GM18511 (cell line): ENCODE results near the gene AQP3.
A peak's percentile ranks its signal among the peaks of the same experiment; 100 is the strongest.
"Not testable (repeated sequence)": the region's sequence is repeated elsewhere in the genome, so short reads cannot be mapped to it uniquely, and the experiment has no call there.

Experiments
- ATAC-seq: cut with Tn5 transposase; IDR thresholded peaks from one replicate; pipeline ENCODE4 v1.9.1; 2021; ENCODE audit warnings: mild to moderate bottlenecking, moderate library complexity; ENCODE audit not compliant: unreplicated experiment

The AQP3 gene

GRCh38 chr9:33446946-33447798 is at the start of gene AQP3:
Gene AQP3 (minus strand): TSS chr9:33447593. CDS start chr9:33447530, 63 bp downstream.
- peak; percentile 42 for ATAC-seq

GRCh38 chr9:33493819-33494218 is 46.4 kb upstream of the AQP3 start:
- ATAC-seq, result not testable (repeated sequence)

DNA sequence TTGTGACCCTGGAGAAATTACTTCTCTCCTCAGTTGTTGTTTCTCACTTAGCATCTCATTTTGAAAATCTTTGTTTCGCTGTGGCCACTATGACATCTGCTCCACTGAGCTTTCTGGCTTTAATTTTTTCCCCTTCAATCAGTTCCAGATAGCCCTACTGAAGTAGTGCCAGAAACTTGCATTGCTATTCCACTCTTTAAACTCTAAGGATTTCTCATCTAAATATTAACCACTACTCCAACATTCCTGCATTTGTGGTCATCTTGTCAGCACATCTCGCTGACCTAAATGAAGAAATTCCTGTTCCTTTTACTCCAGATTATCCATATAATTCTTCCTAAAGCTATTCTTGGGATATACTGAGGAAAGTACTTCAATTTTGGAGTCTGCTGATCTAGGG is 41.7 kb upstream of the AQP3 start:
- no peak for ATAC-seq

DNA sequence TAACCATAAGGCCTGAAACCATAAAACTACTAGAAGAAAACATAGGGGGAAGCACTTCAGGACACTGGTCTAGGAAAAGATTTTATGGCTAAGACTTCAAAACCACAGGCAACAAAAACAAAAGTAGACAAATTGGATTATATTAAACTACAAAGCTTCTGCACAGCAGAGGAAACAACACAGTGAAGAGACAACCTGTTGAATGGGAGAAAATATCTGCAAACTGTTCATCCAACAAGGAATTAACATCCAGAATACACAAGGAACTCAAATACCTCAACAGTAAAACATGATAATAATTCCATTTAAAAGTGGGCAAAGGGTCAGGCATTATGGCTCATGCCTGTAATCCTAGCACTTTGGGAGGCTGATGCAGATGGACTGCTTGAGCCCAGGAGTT is 37.9 kb upstream of the AQP3 start:
- not testable (repeated sequence) for ATAC-seq

DNA sequence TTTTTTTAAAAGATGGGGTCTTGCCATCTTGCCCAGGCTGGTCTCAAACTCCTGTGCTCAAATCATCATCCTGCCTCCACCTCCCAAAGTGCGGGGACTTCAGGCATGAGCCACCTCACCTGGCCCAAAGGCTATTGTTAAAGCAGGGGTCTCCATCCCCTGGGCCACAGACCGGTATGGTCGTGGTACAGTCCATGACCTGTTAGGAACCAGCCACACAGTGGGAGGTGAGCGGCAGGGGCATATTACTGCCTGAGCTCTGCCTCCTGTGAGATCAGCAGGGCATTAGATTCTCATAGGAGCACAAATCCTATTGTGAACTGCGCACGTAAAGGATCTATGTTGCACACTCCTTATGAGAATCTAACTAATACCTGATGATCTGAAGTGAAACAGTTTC is 33.6 kb upstream of the AQP3 start:
- no peak for ATAC-seq

DNA sequence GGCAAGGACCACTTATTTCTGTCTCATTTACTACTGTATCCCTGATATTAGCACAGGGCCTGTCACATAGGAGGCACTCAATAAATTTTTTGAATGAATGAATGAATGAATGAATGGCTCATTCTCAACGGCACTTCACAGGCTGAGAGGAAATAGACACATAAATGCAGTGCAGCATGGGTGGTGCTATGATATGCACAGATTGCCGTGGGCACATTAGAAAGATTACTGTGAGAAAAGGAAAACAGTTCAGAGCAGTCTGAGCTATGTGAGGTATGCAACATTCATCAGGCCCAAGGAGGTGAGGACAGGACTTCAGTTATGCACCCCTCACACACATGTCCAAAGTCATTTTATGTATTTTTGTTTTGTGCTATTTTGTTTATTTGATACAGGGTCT is 32.7 kb upstream of the AQP3 start:
- ATAC-seq, result no peak

DNA sequence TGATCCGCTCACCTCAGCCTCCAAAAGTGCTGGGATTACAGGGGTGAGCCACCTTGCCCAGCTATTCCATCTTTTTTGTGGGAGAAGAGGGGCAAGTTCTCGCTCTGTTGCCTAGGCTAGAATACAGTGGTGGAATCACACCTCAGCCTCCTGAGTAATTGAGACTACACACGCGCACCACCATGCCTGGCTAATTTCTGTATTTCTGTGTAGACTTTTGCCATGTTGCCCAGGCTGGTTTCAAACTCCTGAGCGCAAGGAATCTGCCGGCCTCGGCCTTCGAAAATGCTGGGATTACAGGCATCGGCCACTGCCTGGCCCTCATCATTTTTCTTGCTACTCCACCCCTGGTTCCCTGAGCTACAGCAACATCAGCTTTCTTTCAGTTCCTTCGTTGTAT is 29.1 kb upstream of the AQP3 start:
- no peak for ATAC-seq

- no peak for ATAC-seq
Observed at GRCh38 chr9:33475357-33475756, 28.0 kb upstream of the AQP3 start.

GRCh38 chr9:33473643-33474352 is 26.4 kb upstream of the AQP3 start, which contains the start of gene NOL6:
Gene NOL6 (minus strand): TSS chr9:33473924. CDS start chr9:33473842, 82 bp downstream.
- peak; percentile 99 for ATAC-seq

- no peak for ATAC-seq
Observed at GRCh38 chr9:33472881-33473615, 25.7 kb upstream of the AQP3 start.

DNA sequence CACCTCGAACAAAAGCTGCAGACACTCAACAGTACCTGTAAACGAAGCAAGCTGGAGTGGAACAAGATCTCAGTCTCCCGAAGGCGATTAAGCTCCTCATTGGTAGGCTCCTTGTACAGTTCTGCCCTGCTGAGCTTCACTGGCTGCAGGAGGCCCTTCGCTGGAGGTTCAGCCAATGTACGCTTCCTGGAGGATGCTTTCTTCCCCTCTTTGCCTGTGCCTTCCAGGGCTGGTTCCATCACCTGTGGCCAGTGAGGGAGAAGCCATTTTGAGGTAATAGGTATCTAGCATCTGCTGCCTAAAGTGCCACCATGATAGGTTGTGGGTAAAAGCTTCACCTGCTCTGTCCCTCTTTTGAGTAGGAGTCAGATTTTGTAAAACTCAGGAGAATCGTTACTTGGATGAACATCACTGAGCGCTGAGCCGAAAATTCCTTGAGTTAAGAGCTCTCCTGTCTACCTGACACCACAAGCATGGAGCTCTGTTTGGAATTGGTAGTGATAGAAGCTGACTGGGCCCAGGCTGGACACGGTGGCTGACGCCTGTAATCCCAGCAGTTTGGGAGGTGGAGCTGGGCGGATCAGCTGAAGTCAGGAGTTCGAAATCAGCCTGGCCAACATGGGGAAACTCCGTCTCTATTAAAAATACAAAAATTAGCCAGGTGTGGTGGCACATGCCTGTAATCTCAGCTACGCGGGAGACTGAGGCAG is 24.9 kb upstream of the AQP3 start:
- no peak for ATAC-seq

DNA sequence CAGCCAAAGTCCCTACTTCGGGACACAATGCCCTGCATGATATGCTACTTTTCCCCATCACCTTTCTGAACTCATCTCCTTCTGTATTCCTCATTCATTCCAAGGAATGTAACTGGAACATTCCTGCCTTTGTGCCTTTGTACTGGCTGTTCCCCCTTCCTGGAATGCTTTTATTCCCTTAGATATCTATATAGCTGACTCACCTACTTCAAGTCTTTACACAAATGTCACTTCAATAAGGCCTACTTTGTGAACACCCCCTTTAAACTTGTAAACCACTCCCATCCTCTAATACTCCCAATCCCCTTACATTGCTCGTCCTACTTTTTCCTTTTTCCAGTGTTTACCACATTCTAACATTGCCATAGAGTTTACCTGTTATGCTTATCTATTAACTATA is 24.0 kb upstream of the AQP3 start:
- no peak for ATAC-seq

GRCh38 chr9:33469891-33470290 is 22.5 kb upstream of the AQP3 start:
- ATAC-seq, result no peak

DNA sequence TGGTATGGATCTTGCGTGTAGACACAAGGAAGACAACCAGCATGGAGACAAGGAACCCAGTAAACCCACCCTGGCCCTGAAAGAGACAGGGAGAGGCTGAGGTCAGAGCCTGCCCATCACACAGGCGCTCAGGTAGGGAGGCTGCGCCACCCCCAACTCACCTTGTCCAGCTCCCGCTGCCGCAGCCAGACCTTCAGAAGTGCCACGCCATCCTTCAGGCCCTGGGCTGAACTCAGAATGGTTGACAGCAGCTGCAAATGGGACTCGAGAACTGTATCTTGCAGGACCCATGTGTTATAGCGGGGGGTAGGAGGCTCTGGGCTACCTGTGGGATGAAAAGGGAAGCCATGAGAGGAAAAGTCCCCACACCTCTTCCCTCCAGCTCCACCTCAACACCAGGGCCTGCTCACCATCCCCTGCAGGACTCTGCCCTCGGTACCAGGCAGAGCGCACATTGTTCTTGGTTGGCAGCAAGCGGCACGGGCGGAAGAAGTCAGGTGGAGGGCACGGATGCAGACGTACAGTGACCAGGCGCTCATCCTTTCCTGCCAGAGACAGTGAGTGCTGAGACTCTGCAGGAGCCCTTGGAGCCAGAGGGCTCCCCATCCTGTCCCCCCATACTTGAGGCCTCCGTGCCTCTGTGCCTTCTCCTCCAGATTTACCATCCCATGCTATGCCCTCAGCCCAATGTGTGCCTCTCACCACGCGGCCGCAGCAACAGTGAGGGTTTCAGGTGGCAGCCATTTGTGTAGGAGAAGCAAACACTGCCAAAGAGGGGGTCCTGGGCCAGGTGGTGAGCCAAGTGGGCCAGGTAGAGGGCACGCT is 21.6 kb upstream of the AQP3 start:
- ATAC-seq, result no peak

DNA sequence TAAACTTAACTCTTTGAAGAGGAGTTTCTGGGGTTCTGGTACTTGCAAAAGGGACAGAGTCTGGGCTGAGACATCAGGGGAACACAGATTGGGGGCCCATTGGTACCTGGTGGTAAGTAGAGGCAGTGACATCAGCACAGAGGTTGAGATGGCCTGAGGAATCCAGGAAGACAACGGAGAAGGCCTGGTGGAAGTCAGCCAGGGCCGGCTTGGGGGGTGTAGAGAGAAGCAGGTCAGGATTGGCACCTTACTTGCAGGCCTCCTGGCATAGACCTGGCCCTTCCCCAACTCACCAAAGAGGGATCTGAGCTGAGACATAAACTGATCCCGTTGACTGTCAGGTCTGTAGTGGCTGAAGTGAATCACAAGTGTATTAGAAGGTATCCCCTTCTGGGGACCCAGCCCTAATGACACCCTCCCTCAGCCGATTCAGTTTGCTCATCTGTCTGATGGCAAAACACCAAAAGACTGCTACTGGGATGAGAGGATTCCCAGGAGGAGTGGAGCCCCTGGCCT is 20.9 kb upstream of the AQP3 start:
- no peak for ATAC-seq

GRCh38 chr9:33467526-33467925 is 20.1 kb upstream of the AQP3 start:
- ATAC-seq, result no peak

- peak; percentile 60 for ATAC-seq
Observed at GRCh38 chr9:33466565-33467495, 19.4 kb upstream of the AQP3 start.
